HG03196 (cell line): Measurements from ENCODE around the gene CCNI.
A peak's percentile ranks its signal among the peaks of the same experiment; 100 is the strongest.
"Not testable (repeated sequence)": the region's sequence is repeated elsewhere in the genome, so short reads cannot be mapped to it uniquely, and the experiment has no call there.

Experiments used
- ATAC-seq: cut with Tn5 transposase; IDR thresholded peaks from one replicate; pipeline ENCODE4 v1.9.1; 2021; ENCODE audit not compliant: unreplicated experiment

CCNI gene

GRCh38 chr4:77075869-77076799, at the start of gene CCNI:
CCNI (minus strand) TSS chr4:77075989; CDS start chr4:77066362, 9,627 bp downstream.
- ATAC-seq: peak; percentile 69

GRCh38 chr4:77124576-77124975, 48.8 kb upstream of the CCNI start:
- ATAC-seq: no peak

GRCh38 chr4:77123411-77123810, 47.6 kb upstream of the CCNI start:
- ATAC-seq: no peak

- ATAC-seq: no peak
These were observed 46.9 kb upstream of the CCNI start for GRCh38 chr4:77122656-77123055.

GRCh38 chr4:77121736-77122240, 46.0 kb upstream of the CCNI start:
- ATAC-seq: no peak

GRCh38 chr4:77120886-77121508, 45.2 kb upstream of the CCNI start:
- no peak for ATAC-seq

- no peak for ATAC-seq
These were observed 41.9 kb upstream of the CCNI start for GRCh38 chr4:77117721-77118120.

- no peak for ATAC-seq
These were observed 37.3 kb upstream of the CCNI start for GRCh38 chr4:77113069-77113468.

- no peak for ATAC-seq
These were observed 34.9 kb upstream of the CCNI start for GRCh38 chr4:77110730-77111129.

- ATAC-seq: no peak
These were observed 29.2 kb upstream of the CCNI start for GRCh38 chr4:77104791-77105540.

GRCh38 chr4:77104388-77104787, 28.6 kb upstream of the CCNI start:
- no peak for ATAC-seq

- ATAC-seq: no peak
These were observed 24.4 kb upstream of the CCNI start for GRCh38 chr4:77100234-77100633.

GRCh38 chr4:77097611-77098010, 21.8 kb upstream of the CCNI start:
- no peak for ATAC-seq

- peak; percentile 95 for ATAC-seq
These were observed 19.5 kb upstream of the CCNI start for GRCh38 chr4:77095101-77095821.

- no peak for ATAC-seq
These were observed 18.7 kb upstream of the CCNI start for GRCh38 chr4:77094496-77094895.

- ATAC-seq: no peak
These were observed 17.6 kb upstream of the CCNI start for GRCh38 chr4:77093401-77093800.

- no peak for ATAC-seq
These were observed 17.2 kb upstream of the CCNI start for GRCh38 chr4:77092975-77093374.

GRCh38 chr4:77089866-77090265, 14.1 kb upstream of the CCNI start:
- no peak for ATAC-seq

GRCh38 chr4:77087027-77087426, 11.2 kb upstream of the CCNI start:
- not testable (repeated sequence) for ATAC-seq

GRCh38 chr4:77084019-77084639, 8.3 kb upstream of the CCNI start:
- ATAC-seq: no peak
